GM20000 (cell line): ENCODE measurements around the gene PRMT3.

Experiments used
- DNase-seq: peaks from one replicate; pipeline ENCODE4 v3.0.0; 2012; ENCODE audit warnings: low spot score
- CTCF ChIP-seq: IDR thresholded peaks from 2 replicates; pipeline ENCODE4 v1.5.1; 2012; ENCODE audit warnings: mild to moderate bottlenecking, control low read depth; ENCODE audit errors: extremely low read depth, missing control alignments

The PRMT3 gene

GRCh38 chr11:20407344-20407743 is 19.8 kb downstream of the PRMT3 start:
- DNase-seq: no peak
- TF ChIP-seq CTCF: no peak

GRCh38 chr11:20415432-20415831 is 27.9 kb downstream of the PRMT3 start:
- TF ChIP-seq CTCF: no peak
- DNase-seq: no peak

GRCh38 chr11:20417771-20418170 is 30.3 kb downstream of the PRMT3 start:
- no peak for DNase-seq
- TF ChIP-seq CTCF: no peak

GRCh38 chr11:20421946-20422345 is 34.4 kb downstream of the PRMT3 start:
- no peak for DNase-seq
- no peak for TF ChIP-seq CTCF

- no peak for TF ChIP-seq CTCF
- DNase-seq: no peak
Observed at GRCh38 chr11:20429216-20429615, 41.7 kb downstream of the PRMT3 start.

GRCh38 chr11:20438637-20439036 is 51.1 kb downstream of the PRMT3 start:
- DNase-seq: no peak
- TF ChIP-seq CTCF: no peak

- TF ChIP-seq CTCF: no peak
- no peak for DNase-seq
Observed at GRCh38 chr11:20443596-20443995, 56.1 kb downstream of the PRMT3 start.

GRCh38 chr11:20444535-20444934 is 57.0 kb downstream of the PRMT3 start:
- no peak for TF ChIP-seq CTCF

More at GRCh38 chr11:20444535-20444934, 57.0 kb downstream of the PRMT3 start:
- no peak for DNase-seq
